ENCODE results near the gene HNF4A.

DNA sequence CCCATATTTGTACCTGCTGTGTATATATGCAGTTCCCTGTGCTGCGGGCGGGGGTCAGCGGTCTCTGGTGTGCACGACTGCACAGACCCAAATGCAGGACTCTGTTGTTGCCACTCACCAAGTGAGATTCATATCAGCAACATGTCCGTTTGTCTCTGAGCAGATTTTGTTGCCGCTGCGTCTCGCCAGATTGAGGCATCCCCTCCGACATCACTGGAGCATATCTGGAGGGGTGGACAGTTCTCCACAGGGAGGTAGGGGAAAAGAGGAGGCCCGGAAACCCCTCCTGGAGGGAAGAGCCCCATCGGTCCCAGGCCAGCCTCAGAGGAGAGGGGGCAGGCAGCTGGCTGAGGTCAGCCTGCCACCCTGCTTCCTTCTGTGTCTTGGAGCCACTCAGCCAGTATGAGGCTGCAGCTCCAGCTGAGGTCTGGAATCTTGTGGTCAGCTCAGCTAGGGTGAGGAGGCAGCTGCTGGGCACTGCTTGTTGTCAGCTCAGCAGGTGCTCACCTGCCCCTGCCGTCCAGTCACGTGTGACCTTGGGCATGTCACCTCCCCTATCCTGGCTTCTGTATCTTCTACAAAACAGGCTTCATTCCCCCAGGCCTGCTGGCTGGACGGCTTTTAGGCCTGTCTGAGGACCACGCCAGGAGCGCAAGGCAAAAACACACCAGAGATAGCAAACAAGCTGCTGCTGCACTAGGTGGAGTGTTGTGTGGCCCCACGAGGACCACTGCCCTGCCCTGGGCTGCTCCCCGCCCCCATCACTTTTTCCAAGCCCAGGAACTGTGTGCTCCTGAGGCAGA, 47.1 kb downstream of the HNF4A start:
- TF ChIP-seq, protein P1, sequence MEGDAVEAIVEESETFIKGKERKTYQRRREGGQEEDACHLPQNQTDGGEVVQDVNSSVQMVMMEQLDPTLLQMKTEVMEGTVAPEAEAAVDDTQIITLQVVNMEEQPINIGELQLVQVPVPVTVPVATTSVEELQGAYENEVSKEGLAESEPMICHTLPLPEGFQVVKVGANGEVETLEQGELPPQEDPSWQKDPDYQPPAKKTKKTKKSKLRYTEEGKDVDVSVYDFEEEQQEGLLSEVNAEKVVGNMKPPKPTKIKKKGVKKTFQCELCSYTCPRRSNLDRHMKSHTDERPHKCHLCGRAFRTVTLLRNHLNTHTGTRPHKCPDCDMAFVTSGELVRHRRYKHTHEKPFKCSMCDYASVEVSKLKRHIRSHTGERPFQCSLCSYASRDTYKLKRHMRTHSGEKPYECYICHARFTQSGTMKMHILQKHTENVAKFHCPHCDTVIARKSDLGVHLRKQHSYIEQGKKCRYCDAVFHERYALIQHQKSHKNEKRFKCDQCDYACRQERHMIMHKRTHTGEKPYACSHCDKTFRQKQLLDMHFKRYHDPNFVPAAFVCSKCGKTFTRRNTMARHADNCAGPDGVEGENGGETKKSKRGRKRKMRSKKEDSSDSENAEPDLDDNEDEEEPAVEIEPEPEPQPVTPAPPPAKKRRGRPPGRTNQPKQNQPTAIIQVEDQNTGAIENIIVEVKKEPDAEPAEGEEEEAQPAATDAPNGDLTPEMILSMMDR (IDR thresholded peaks at IDR 0.05), result no peak
- TF ChIP-seq POLR2A (IDR thresholded peaks at IDR 0.05), result no peak
